Stimulated activated CD8-positive, alpha-beta memory T cell treated with anti-CD3 and anti-CD28 coated beads, Interleukin-2, amount 100 ng/mL, for 48 hours (primary cell): Measurements from ENCODE around the gene RABGGTA.

Experiments used
- DNase-seq, 2 donors: peaks; one replicate each; pipeline ENCODE4 v3.0.0-alpha.2; 2020; ENCODE audit warnings: low read depth in 2 of 2

The RABGGTA gene

DNA sequence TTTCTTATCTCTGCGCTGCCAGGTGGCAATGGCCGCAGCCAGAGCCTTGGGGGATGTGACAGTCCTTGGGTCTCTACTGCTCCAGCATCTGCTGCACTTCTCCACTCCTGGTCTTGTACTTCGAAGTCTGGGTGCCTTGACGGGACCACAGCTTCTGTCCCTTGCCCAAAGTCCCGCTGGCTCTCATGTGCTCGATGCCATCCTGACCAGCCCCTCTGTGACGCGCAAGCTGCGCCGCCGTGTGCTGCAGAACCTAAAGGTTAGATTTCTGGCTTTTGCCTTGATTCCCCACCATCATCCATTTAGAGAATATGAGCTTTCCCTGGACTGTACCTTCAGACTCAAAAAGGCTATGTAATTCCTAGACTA, 32.6 kb upstream of the RABGGTA start:
- no peak for DNase-seq

DNA sequence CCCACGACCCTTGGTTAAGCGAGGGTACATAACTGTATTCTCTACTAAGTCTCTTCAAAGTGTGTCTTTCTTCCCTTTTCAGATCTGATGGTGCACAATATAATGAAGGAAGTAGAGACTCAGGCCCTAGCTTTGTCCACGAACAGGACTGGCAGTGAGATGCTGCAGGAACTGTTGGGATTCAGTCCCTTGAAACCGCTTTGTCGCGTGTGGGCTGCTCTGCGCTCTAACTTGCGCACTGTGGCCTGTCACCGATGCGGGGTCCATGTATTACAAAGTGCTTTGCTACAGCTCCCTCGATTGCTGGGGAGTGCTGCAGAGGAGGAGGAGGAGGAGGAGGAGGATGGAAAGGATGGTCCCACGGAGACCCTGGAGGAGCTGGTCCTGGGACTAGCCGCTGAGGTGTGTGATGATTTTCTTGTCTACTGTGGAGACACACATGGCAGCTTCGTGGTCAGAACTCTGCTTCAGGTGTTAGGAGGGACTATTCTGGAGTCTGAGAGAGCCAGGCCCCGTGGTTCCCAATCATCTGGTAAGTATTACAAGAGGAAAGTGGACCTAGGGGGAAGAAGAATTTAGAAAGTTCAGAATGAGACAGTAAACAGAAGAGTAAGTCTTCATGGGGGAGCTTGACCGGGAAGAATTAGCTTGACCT, 29.1 kb upstream of the RABGGTA start:
- no peak for DNase-seq

DNA sequence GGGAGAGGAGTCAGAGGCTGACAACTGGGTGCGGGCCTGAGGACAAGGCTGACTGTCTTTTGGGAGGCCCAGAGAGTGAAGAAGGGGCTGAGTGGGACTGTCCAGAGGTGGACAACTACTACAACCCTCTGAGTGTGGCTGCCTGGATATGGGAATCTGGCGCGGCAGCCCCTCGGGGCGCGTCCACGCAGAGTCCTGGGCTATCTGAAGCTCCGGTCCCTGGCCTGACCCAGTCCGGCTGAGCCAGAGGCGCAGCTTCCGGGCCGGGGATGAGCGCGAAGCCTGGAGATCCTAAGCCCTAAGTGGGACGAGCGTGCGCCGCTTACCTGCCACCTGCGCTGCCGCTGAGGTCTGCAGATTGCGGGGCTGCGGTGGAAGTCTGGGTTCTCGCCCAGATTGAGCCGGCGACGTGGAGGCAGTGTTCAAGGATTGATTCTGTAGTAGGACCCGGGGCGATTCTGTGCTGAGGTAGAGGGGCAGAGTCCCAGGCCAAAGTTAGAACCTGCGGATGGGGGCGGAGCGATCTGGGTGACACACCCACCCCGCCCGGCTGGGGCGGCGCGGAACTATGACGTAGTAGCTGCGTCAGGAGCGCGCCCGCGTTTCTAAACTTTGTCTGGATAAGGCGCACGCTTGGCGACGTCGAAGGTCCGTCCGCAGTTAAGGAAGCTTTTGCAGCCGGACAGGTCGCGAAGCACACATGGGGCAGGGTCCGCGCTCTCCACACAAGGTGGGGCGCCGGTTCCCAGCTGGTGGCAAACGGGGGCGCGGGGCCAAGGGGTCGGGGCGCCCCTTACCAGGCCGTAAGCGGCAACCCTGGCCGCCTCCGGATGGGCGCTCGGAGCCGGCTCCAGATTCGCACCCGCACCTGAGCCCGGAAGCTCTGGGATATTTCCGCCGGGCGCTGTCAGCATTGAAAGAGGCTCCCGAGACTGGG, 28.1 kb upstream of the RABGGTA start, which contains the start of the genes DHRS1 and NOP9:
Gene DHRS1, minus strand, starts transcription at position 526 of the 937 bp plus-strand sequence. CDS start 674 bp downstream, outside the sequence.
Gene NOP9, plus strand, starts transcription at position 596 of the 937 bp plus-strand sequence. Its CDS starts 105 bp downstream, at position 701.
- peak; percentile 88 to 91 for DNase-seq

DNA sequence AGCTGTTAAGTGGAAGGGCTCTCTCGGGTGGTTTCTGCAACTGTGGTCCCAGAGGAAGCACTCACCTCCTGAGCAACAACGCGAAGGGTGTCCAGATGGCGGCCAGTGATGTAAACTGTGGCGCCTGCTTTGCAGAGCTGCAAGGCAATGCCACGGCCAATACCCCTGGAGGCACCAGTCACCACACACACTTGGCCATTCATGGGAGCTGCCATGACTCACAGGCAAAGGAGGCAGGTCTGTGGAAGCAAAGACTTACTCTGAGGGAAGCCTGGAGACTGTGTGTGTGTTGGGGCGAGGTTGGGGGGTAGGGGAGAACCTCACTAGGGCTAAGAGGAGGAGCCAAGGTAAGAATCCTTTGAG, 27.5 kb upstream of the RABGGTA start:
- no peak for DNase-seq

DNA sequence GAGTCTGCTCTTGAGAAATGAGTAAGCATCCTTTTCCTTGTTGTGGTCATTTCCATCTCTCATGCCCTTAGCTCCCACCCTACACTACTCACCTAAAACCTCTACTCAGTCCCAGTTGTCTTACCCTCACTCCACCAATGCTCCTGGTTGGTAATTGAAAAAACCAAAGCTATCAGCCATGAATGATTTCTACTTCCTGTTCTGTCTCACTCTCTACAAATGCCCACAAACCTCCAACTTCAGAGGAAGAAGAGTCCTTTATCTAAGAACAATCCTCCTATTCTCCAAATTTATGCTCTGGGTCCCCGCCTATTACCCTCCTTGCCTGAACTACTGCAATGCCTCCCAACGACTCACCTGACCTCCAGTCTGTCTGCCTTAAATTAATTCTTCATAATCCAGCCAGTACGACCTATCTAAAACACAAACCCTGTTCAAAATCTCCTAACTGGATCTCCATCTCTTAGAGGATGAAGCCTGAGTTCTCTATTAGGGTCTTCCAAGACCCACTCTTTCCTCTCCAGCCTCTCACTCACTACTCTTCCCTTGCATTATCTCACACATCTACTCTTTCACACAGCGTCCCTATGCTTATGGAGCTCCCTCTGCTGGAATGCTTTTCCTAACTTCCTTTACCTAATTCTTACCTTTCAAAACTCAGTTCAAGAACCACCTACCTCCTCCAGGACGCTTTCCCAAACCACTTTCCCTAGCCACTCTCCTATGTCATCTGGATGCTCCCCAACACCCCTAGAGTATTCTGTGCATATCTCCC, 26.0 kb upstream of the RABGGTA start:
- no peak for DNase-seq

DNA sequence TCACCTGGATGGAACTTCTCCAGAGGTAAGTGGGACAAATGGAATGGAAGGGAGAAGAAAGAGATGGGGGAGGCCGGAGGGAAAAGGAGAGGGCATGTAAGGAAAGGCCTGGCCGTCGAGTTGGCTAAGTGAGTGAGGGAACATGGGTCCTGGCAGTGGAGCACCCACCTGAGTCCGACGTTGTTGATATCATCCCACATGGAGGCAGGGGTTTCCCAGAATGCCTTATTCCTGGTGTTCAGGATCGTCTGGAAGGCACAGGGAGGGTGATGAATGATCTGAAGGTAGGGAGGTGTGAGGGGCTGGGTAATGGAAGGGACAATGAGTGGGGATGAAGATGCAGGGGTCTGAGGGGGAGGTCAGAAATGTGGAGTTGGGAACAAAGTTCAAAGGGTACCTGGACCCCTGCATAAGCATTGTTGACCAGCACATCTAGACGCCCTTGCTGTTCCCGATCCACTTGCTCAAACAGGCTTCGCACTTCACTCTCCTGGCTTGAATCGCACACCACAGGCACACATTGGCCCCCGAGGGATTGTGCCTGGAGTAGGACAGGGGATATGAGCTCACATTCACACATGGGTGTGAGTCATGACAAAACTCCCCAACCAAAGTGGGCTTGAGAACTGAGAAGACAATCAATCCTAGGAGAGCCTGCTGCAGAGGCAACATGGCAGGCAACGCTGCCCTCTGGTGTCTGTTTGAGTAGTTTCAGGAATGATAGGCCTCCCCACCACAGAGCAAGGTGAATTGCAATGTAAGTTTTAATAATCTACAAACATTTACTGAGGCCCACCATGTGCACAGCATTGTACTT, 25.2 kb upstream of the RABGGTA start:
- DNase-seq, result peak; percentile 36 to 52

DNA sequence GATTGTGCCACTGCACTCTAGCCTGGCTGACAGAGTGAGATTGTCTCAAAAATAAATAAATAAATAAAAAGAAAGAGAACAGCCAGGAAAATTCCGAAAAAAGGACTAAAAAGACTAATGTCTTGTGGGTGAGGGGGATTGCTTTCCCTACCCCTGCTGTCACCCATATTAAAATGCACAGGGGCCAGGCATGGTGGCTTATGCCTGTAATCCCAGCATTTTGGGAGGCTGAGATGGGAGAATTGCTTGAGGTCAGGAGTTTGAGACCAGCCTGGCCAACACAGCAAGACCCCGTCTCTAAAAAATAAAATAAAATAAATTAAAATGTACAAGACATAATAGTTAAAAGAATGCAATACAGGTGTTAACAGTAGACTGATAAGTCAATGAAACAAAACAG, 22.1 kb upstream of the RABGGTA start:
- no peak for DNase-seq

DNA sequence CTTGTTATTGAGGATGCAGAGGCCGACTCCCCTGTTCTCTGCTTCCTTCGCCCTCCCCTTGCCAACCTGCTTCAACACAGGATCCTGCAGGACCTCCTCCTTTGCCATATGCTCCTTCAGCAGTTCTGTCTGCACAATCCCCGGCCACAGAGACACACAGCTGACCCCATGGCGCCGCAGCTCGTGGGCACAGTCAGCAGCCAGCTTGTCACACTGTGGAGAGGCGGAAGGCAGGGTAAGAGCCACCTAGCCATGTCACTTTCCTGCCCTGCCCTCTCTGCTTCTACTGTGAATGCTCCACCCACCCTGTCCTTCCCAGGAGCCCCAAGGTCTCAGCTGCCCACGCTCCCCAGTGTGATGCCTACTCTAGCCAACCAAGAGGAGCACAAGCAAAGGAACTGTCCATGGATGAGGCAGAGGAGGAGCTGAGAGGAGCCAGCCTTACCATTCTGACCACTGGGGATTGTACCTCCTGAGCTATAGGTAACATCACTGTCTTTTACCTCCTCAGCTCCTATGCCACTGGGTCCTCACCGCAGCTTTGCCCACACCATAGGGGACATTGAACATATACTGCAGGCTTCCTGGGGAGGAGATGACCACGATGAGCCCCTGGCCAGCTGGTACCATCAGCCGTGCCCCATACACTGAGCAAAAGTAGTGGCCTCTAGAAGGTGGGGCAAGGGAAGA, 20.9 kb upstream of the RABGGTA start:
- no peak for DNase-seq

DNA sequence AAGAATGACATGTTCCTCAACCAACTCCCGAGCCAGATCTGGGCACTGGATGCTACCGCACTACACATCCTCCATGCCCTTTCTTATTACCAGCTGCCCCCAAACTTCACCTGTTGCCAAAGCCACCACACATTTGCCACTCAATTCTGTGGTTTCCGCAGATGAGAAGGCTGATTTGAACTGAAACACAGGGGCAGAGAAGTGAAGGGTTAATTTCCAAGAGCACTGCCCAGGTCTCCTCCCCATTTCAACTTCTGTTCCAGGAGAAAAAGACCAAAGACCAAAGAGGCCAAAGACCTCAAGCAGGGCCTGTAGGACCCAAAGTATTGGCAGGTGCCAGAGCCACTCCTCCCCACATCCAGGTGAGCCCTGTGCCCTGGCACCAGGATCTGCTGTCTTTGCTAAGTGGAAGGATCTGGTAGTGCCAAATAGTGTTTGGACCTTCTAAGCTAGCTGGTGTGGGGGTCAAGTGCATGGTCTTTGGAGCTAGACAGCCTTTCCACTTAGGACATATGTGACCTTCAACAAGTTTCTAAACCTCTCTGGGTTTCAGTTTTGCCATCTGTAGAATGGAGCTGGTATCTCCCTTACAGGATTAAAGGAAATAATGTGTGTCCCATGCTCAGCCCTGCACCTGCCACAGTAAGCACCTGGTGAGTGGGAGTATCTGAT, 20.2 kb upstream of the RABGGTA start:
- no peak for DNase-seq

DNA sequence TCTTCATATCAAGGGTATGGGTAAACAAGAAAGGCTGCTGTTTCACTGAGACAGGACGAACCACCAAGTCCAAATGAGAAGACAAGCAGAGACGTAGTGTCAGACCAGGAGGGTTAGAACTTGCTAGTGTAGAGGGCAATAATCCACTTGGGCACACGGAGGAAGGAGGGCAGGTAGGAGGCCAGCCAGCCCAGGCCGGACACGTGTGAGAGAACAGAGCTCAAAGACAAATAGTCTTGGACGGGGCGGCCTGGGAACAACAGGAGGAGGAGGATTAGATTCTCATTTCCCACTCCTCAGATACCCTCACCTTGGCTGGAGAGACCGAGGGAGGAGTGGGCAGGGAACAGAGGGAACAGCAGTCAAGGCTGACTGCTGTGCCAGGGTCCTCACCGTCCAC, 19.3 kb upstream of the RABGGTA start:
- DNase-seq, result no peak

DNA sequence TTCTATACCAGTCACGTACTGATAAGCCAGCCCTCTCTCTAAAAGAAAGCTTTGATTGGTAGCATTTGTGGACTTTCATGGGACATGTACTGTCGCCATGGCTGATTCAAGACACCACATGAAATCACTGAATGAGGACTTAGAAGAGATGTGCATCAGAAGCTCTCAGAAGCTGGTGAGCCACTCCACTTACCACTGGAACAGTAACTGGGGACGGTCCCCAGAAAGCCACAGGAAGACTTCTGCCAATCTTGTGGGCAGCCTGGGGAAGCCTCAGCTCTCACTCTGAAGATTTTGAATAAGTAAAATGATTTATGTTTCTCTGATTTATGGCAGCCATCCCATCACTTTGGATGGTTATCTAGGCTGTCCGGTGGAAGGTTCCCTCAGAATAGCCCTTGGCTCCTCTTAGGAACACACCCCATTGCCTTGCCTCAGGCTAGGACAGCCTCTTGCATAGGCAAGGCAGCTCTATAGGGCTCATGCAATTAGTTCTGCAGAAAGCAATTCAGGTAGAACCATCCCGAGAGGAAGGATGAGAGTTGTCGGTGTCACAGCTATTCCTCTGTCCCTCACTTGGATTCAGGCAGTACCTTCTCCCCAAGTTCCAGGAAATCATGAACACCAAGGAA, 18.4 kb upstream of the RABGGTA start:
- DNase-seq, result peak; percentile 47 to 57

DNA sequence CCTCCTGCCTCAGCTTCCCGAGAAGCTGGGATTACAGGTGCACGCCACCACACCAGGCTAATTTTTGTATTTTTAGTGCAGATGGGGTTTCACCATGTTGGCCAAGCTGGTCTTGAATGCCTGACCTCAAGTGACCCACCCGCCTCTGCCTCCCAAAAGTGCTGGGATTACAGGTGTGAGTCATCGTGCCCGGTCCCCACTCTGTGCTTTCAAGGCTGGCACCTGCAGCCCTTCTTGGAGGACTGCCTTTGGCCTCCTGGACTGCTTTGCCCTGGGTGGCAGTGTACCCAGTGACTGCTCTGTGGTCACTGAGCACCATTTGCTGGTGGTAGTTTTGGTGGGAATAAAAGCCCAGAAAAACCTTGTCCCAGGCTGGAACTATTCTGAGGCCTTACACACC, 15.6 kb upstream of the RABGGTA start:
- no peak for DNase-seq

DNA sequence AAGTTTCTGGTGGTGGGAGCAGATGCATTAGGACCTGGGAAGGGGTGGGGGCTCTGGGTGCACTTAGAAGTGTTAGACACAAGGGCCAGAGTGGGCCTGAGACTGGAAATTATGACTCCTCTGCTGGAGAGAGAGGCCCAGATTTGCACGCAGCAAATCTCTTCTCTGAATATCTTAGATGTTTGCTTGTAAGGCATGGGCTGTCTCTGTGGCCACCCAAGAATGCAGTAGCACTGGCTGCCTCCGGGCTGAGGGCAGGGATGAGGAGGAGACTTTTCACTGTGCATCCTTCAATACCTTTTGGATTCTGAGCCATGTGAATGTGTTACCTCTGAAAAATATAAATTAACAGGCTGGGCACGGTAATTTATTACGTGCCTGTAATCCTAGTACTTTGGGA, 14.0 kb upstream of the RABGGTA start:
- no peak for DNase-seq

DNA sequence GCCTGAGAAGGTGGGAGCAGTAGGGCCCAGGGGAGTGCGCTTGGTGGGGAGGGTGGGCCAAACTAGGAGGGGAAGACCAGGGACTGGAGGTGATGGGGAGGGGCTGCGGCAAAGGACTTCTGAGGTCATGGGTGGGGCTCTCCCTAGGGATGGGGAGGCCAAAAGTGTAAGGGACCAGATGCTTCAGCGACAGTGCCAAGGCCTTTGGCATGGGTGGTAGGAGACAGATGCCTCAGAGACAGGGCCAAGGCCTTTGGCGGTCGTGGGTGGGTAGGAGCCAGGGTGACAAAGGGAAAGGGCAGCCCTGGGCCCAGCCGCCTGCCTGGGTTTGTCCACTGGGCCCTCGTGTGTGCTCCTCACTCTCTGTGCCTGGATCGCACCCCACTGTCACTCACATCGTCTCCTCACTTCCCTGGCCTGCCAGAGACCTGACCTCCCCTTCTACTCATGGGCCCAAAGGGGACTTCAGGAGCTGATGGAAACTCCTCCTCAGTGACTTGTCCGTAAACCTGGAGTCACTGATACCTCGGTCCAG, 13.2 kb upstream of the RABGGTA start:
- no peak for DNase-seq

DNA sequence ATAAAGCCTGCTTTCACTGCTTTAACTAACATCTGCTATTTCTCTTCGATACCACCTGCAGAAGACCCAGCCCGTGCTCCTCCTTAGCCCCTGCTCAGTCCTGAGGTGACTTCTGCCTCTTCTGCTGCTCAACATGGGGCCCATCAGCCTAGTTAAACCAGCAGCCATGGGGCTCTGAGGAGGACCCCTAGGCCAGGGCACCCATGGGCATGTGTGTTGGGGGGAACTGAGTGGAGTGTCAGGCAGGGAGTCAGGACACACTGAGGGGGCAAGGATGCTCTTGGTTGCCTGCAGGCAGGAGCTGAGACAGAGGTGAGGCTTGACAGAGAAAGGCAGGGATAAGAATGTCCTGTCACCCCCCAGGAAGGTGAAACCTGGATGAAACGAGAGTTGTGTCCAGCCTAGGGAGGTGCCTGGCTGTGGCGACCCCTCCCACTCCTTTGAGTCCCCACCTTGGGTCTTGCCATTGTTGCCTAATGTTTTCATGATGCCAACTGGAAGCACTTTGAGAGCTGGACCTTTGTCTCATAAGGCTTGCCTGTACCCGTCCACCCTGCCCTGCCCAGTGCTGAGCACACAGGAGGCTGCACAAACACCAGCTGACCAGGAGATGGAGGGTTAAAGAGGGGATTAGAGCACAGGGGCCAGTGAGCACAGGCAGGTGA, 12.5 kb upstream of the RABGGTA start:
- no peak for DNase-seq

DNA sequence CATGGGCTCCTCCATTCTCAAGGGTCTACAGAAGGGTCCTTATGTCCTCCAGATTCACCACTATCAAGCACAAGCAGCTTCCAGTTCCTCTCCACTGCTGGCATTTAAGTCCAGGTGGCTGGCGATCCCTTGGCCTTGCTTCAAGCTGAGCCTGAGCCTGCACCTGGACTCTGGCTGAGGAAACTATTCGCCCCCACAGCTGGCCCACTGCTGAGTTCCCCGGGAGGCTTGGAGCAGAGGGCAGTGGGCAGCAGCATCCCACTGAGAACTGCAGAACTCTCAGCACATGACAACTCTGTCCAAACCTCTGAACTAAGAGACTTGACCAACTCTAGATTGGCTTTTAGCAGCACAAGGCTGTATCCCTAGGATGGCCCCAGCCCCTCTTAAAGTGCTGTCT, 11.3 kb upstream of the RABGGTA start:
- DNase-seq, result no peak

DNA sequence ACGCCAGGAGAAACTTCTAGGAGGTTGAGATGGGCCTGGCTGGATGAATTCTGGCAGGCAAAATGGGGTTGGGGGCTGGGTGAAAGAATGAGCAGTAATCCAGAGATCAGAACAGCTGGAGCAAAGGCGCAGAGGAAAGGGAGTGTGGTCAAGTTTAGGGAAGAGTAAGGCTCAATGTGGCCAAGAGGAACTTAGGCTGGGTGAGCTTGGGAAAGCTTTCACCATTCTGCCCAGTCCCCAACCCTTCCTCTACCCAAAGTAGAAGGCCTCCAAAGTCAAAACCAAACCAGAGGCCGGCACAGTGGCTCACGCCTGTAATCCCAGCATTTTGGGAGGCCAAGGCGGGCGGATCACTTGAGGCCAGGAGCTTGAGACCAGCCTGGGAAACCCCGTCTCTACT, 10.2 kb upstream of the RABGGTA start:
- no peak for DNase-seq

DNA sequence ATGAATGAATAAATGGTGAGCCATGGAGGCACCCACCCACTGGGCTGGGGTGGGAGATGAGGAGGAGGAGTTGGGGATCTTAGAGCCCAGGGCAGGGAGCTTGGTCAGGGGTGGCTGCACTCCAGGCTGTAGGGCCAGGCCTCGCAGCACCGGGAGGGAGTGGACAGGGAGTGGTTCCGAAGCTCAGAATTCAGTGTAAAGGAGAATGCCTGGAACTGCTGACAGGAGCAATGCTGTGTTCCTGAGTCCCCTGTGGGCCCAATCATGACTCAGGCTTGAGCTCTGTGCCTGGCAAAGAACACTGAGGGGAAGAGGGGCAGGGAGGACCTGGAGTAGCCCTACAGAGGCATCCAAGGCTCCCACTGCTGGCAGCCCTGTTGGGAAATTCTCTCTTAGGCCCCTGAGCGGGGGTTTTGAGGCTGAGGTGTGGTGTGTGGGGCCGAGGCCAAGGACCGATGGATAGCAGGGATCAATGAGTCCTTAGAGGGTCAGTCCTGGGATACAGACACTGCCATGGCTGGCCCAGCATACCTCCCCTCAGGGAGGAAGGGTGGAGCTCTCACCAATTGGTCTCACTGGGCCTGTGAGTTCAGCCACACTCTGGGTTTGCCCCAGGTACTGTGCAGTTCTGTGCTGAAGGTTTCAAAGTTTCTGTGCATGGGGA, 9.5 kb upstream of the RABGGTA start:
- DNase-seq, result no peak
